ENCODE data around the gene SMURF1.

DNA sequence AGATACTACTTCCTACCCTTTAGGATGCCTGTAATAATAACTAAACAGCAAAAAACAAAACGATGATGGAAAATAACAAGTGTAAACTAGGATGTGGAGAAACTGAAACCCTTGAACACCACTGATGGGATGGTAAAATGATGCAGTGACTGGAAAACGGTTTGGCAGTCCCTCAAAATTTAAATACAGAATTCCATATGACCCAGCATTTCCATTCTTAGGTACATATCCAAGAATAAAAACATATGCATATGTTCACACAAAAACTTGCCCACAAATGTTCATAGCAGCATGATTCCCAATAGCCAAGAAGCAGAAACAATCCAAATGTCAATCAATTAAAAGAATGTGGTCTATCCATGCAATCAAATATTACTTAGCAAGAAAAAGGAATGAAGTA is 25.8 kb downstream of the SMURF1 start:
- TF ChIP-seq POLR2AphosphoS5 (IDR thresholded peaks at IDR 0.05; ENCODE audit: low read depth, low read length) (no peak), POLR2A (IDR thresholded peaks at IDR 0.05; ENCODE audit: low read depth, low read length) (no peak)
